Tibial nerve (tissue), 4 donors: Measurements from ENCODE around the gene CPXM2.

Experiments
- CTCF ChIP-seq, 5 experiments: fragments of 200-600 bp in 3 of 5; fragments of 450-650 bp in 2 of 5; sonication (generic) in 3 of 5; IDR thresholded peaks; one replicate each; pipeline ENCODE4 v1.5.1; 2016 to 2019; ENCODE audit warnings: antibody characterized with exemption in 5 of 5, mild to moderate bottlenecking in 3 of 5, moderate library complexity in 2 of 5
- EP300 ChIP-seq, 2 donors: sonication (generic); formaldehyde crosslinking; IDR thresholded peaks; one replicate each; pipeline ENCODE4 v1.6.1; 2017; ENCODE audit warnings: antibody characterized with exemption in 2 of 2, mild to moderate bottlenecking in 1 of 2
- POLR2A ChIP-seq, 2 donors: fragments of 450-650 bp; IDR thresholded peaks; one replicate each; pipeline ENCODE4 v1.6.1; 2017; ENCODE audit warnings: antibody characterized with exemption in 2 of 2, mild to moderate bottlenecking in 2 of 2, moderate library complexity in 2 of 2

DNA sequence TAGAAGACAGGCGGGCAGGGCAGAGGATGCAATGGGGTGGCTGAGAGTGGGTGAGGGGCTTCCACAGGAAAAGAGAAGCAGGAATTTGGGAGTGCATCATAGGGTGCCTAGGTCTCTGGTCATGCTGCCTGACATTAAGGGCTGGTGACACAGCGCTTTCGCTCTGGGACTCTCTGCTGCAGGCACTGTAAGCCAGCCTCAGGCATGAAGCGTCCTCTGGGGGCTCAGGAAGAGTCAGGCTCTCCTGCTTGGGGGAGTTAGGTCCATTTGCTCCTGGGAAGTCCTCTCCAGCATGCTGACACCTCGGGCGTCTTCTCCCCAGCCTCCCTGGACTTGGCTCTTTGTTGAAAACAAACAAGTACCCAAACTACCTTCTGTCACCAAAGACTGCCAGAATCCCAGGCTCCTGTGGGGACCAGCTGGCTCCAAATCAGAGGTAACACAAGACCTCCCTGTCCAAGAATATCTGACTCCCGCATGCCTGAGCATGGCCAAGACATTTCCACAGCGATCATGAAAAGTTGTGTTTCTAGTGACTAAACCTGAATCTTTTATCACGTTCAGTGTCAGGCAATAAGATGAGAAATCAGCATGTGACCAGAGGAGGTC, 170.1 kb downstream of the CPXM2 start:
- TF ChIP-seq CTCF (IDR thresholded peaks at IDR 0.05), result no peak
- no peak for TF ChIP-seq POLR2A (IDR thresholded peaks at IDR 0.05)
- TF ChIP-seq EP300 (IDR thresholded peaks at IDR 0.05), result no peak
